RWPE1 (cell line): Measurements from ENCODE around the gene PCED1A.
"Not testable (repeated sequence)": the region's sequence is repeated elsewhere in the genome, so short reads cannot be mapped to it uniquely, and the experiment has no call there.

Experiments used
- CTCF ChIA-PET: fragments of 350-600 bp; sonication (Branson Sonifier 250); formaldehyde crosslinking; extraction: SDS; loops from one replicate; lab custom pipeline; 2021; lab: Yijun Ruan, JAX
- POLR2A ChIA-PET: fragments of 400-600 bp; formaldehyde crosslinking; extraction: SDS; loops from one replicate; lab custom pipeline; 2020; ENCODE audit warnings: antibody characterized with exemption; ENCODE audit not compliant: low non-redundant PET; lab: Yijun Ruan, JAX
- DNase-seq: peaks from one replicate; pipeline ENCODE4 v3.0.0; 2012; ENCODE audit warnings: low spot score
- H3K27ac ChIP-seq: fragments of 450-650 bp; 2 replicates; pipeline ENCODE4 v1.5.1; 2017
- TF ChIP-seq, protein P1 (sequence below): fragments of 450-650 bp; conservative IDR thresholded peaks from 2 replicates; pipeline ENCODE4 v1.5.1; 2017; ENCODE audit warnings: low read depth, mild to moderate bottlenecking

PCED1A gene

DNA sequence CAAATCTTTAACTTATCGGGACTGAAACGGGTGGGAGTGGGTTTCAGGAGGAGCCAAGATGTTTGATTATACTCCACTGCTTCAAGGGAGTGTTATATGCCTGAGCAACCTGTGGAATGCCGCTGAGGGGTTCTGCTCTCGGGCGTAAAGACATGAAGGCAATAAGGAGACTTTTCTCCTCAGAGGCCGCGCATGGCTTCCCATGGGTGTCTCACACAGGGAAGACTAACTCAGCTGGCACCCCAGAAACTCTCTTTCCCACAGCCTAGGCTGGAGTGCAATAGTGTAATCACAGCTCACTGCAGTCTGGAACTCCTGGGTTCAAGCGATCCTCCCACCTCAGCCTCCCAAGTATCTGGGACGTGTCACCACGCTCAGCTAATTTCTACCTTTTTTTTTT, 30.8 kb downstream of the PCED1A start:
- DNase-seq, result no peak
- H3K27ac ChIP-seq, result no peak overlapping the region
- POLR2A ChIA-PET, result no interaction called here
- CTCF ChIA-PET, result interaction anchor here (0.7 kb wide), 1 partner anchor 1649 kb away, joined by 3 read pairs; no protein-coding TSS in a partner anchor
- TF ChIP-seq, protein P1, sequence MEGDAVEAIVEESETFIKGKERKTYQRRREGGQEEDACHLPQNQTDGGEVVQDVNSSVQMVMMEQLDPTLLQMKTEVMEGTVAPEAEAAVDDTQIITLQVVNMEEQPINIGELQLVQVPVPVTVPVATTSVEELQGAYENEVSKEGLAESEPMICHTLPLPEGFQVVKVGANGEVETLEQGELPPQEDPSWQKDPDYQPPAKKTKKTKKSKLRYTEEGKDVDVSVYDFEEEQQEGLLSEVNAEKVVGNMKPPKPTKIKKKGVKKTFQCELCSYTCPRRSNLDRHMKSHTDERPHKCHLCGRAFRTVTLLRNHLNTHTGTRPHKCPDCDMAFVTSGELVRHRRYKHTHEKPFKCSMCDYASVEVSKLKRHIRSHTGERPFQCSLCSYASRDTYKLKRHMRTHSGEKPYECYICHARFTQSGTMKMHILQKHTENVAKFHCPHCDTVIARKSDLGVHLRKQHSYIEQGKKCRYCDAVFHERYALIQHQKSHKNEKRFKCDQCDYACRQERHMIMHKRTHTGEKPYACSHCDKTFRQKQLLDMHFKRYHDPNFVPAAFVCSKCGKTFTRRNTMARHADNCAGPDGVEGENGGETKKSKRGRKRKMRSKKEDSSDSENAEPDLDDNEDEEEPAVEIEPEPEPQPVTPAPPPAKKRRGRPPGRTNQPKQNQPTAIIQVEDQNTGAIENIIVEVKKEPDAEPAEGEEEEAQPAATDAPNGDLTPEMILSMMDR, result no peak

DNA sequence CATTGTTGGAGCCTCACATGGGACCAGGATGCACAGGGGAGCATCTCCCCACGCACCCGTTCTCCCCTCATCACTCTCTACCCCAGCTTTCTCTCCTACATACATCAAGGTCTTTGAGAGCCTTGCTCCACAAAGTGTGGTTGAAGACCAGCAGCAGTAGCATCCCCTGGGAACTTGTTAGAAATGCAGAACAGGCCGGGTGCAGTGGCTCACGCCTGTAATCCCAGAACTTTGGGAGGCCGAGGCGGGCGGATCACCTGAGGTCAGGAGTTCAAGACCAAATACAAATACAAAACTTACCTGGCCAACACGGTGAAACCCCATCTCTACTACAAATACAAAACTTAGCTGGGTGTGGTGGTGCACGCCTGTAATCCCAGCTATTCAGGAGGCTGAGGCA, 32.5 kb downstream of the PCED1A start:
- DNase-seq, CTCF ChIA-PET, H3K27ac ChIP-seq, POLR2A ChIA-PET: not testable (repeated sequence)

DNA sequence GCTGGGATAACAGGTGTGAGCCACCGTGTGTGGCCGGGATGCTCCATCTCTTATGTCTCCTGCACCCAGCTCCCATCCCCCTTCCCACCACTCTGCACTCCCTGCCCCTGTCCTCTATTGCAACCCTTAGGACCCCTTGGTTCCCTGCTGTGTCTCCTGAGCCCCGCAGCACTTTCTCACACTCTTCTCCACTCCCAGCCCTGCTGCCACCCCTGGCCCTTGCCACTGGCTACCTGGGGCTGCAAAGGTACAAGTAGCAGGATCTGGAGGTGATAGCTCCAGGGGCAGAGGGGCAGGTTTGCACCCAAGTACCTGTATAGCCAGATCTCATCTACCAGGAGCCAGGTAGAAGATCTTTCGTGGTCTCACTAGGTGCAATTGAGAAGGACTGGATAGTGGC, 33.4 kb downstream of the PCED1A start:
- no peak for DNase-seq
- TF ChIP-seq, protein P1, result no peak
- H3K27ac ChIP-seq, result no peak overlapping the region
- ChIA-PET POLR2A (no interaction called here), CTCF (interaction anchor here (0.6 kb wide), 1 partner anchor 37 kb away, joined by 3 read pairs; no protein-coding TSS in a partner anchor)

DNA sequence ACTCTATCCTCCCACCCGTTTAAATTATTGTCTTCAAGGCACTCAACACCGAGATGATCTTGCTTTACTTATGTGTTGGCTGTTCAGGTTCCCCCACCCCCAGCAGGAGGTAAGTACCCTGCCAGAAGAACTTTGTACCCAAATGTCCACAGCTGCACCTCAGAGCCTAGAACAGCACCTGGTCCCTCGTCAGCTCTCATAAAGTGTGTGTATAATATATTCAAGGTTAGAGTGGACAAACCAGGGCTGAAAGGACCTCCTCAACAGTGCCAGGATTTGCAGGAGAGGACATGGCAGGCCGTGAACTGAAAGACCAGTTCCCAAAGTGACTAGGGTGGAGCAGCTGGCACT, 34.1 kb downstream of the PCED1A start:
- POLR2A ChIA-PET, result no interaction called here
- no peak for DNase-seq
- TF ChIP-seq, protein P1, result no peak
- CTCF ChIA-PET, result interaction anchor here (0.6 kb wide), 1 partner anchor 37 kb away, joined by 3 read pairs; no protein-coding TSS in a partner anchor
- H3K27ac ChIP-seq, result no peak overlapping the region

DNA sequence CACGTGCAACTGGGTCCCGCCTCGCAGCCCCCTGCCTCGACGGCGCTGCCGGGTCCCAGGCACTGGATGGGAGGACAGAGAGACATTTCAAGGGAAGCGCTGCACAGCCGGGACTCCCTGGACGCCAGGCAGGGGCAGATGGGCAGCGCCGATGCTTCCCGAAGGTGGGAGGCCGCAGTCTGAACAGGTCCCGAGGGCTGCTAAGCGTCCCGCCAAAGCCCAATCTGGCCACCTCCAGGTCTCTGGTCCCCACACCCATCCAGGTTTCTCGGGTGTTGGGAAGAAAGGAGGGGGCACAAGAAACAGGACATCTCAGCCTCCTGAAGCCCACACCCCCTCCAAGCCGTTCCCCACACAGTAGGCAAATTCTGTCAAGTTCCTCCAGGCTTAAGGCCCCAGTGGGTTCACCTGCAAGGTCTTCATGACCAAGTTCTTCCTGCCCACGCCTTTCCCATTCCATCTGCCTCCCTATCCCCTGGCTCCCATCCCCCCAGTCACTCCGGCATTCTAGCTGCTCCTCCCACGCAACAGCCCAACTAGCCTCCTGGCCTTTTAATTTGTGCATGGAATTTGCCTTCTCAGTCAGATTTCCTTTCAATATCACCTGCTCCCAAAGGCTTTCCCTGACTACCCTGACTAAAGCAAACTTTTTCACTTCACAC, 34.6 kb downstream of the PCED1A start:
- POLR2A ChIA-PET, result no interaction called here
- DNase-seq, result no peak
- CTCF ChIA-PET, result no interaction called here
- TF ChIP-seq, protein P1, result no peak
- no peak overlapping the region for H3K27ac ChIP-seq

DNA sequence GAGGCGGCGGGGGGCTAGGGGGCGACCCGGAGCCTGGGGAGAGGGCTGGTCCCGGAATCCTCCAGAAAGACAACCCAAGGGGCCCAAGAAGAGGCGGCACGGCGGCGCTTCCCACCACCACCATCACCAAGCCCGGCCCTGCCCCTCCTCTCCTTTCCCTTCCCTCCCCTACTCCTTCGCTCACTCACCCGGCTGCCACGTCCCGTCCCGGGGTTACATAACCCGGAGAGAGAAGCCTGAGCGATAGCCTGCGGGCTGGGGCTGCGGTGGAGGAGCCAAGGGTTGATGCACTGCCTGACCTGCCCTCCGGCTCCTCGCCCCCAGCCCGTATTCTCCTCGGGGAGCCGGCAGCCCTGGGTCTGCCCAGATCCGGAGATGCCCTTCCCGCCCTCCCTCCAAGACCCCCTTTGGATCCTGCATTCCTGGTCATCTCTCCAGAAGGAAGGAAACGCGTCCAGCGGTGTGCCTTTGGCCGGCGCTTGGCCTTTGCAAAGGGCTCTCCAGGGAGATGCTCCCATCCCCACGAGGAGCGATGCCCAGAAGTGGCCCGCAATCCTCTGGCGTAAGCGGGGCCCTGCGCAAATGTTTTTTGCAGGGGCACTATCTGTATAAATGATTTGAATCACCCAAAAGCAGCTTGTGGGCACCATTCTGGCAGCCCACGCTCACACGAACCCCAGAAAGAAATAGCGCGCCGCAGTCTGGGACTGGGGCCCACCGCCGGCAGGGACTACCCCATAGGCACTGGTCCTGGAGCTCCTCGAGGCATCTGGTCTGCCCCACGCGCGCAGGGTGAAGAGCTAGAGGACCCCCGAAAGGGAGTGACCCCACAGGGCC, 35.4 kb downstream of the PCED1A start:
- TF ChIP-seq, protein P1, result no peak
- H3K27ac ChIP-seq, result no peak overlapping the region
- POLR2A ChIA-PET, result no interaction called here
- CTCF ChIA-PET, result no interaction called here
- no peak for DNase-seq
